ENCODE data around the gene NBDY.
"Not testable (repeated sequence)": the region's sequence is repeated elsewhere in the genome, so short reads cannot be mapped to it uniquely, and the experiment has no call there.

The NBDY gene

GRCh38 chrX:56764153-56764974 is 35.3 kb downstream of the NBDY start:
- peak; percentile 49 for DNase-seq (ENCODE audit: low spot score)

- DNase-seq (ENCODE audit: low spot score), result no peak
Measured at GRCh38 chrX:56764975-56765791, 36.1 kb downstream of the NBDY start.

GRCh38 chrX:56765811-56766553 is 36.9 kb downstream of the NBDY start:
- DNase-seq (ENCODE audit: low spot score), result no peak

GRCh38 chrX:56766554-56767347 is 37.7 kb downstream of the NBDY start:
- DNase-seq (ENCODE audit: low spot score), result no peak

- DNase-seq (ENCODE audit: low spot score), result not testable (repeated sequence)
Measured at GRCh38 chrX:56767348-56768119, 38.5 kb downstream of the NBDY start.

GRCh38 chrX:56768120-56768660 is 39.1 kb downstream of the NBDY start:
- DNase-seq (ENCODE audit: low spot score), result not testable (repeated sequence)

GRCh38 chrX:56772675-56773521 is 43.9 kb downstream of the NBDY start:
- not testable (repeated sequence) for DNase-seq (ENCODE audit: low spot score)

- DNase-seq (ENCODE audit: low spot score), result not testable (repeated sequence)
Measured at GRCh38 chrX:56773522-56774060, 44.5 kb downstream of the NBDY start.

GRCh38 chrX:56778099-56778923 is 49.3 kb downstream of the NBDY start:
- not testable (repeated sequence) for DNase-seq (ENCODE audit: low spot score)

GRCh38 chrX:56778924-56779468 is 50.0 kb downstream of the NBDY start:
- not testable (repeated sequence) for DNase-seq (ENCODE audit: low spot score)

GRCh38 chrX:56780681-56781649 is 51.9 kb downstream of the NBDY start:
- DNase-seq (ENCODE audit: low spot score), result not testable (repeated sequence)

- no peak for DNase-seq (ENCODE audit: low spot score)
Measured at GRCh38 chrX:56782352-56782751, 53.3 kb downstream of the NBDY start.

GRCh38 chrX:56782791-56783449 is 53.9 kb downstream of the NBDY start:
- no peak for DNase-seq (ENCODE audit: low spot score)

GRCh38 chrX:56783450-56783831 is 54.4 kb downstream of the NBDY start:
- DNase-seq (ENCODE audit: low spot score), result no peak

GRCh38 chrX:56783996-56784620 is 55.1 kb downstream of the NBDY start:
- DNase-seq (ENCODE audit: low spot score), result no peak

GRCh38 chrX:56784666-56785065 is 55.6 kb downstream of the NBDY start:
- DNase-seq (ENCODE audit: low spot score), result no peak
